GM19238 (cell line): ENCODE data around the gene B3GALNT2.

Experiments
- DNase-seq: peaks from one replicate; pipeline ENCODE4 v3.0.0; 2011; ENCODE audit warnings: low spot score; ENCODE audit not compliant: insufficient read length

B3GALNT2 gene

GRCh38 chr1:235411489-235412486 lies 92.5 kb downstream of the B3GALNT2 start:
- DNase-seq, result no peak

GRCh38 chr1:235410467-235410866 lies 93.8 kb downstream of the B3GALNT2 start:
- no peak for DNase-seq

- no peak for DNase-seq
Observed at GRCh38 chr1:235409042-235409820, 95.0 kb downstream of the B3GALNT2 start.

- no peak for DNase-seq
Observed at GRCh38 chr1:235408503-235408960, 95.7 kb downstream of the B3GALNT2 start.

- no peak for DNase-seq
Observed at GRCh38 chr1:235407419-235407818, 96.8 kb downstream of the B3GALNT2 start.

GRCh38 chr1:235404190-235404589 lies 100.1 kb downstream of the B3GALNT2 start:
- DNase-seq, result no peak

- no peak for DNase-seq
Observed at GRCh38 chr1:235403593-235403992, 100.7 kb downstream of the B3GALNT2 start.

GRCh38 chr1:235402457-235403200 lies 101.6 kb downstream of the B3GALNT2 start:
- no peak for DNase-seq

- no peak for DNase-seq
Observed at GRCh38 chr1:235401251-235401650, 103.0 kb downstream of the B3GALNT2 start.
